ENCODE measurements around the gene COMT. TPM values are rescaled to one million over a fixed set of nuclear protein-coding genes. Genes with fewer than 3 reads are reported as not detected.

Gene COMT
- total and polyA plus RNA-seq, 9 of the 15 experiments (the other 6 are each of a cell fraction or from before 2014, with no cell fraction given), result 12.5 to 351 (median 155) TPM

- TF ChIP-seq CSDE1 (IDR thresholded peaks at IDR 0.05), result no peak
- no peak for TF ChIP-seq SIX5 (IDR thresholded peaks at IDR 0.05; ENCODE audit: borderline replicate concordance in 1 of 2, insufficient read depth in 1 of 2, low read depth in 1 of 2, low read length in 2 of 2)
- 0 out of 2 replicates have a peak, but pooled peaks have one; percentile 75 for TF ChIP-seq FOXO4 (CRISPR knock-in tag; IDR thresholded peaks at IDR 0.05)
- no peak for TF ChIP-seq ZFP30 (CRISPR knock-in tag; IDR thresholded peaks at IDR 0.05; ENCODE audit: borderline replicate concordance)
- no peak for TF ChIP-seq TBP (optimal IDR thresholded peaks at IDR 0.05; ENCODE audit: low read depth, low read length)
- TF ChIP-seq ZBTB2 (IDR thresholded peaks at IDR 0.05), result 0 out of 2 replicates have a peak, but pooled peaks have one; percentile 42
- no peak for TF ChIP-seq HOXB6 (CRISPR knock-in tag; IDR thresholded peaks at IDR 0.05; ENCODE audit: borderline replicate concordance)
- TF ChIP-seq MYNN (IDR thresholded peaks at IDR 0.05), result peak; percentile 96
- TF ChIP-seq MYNN (CRISPR knock-in tag; IDR thresholded peaks at IDR 0.05), result no peak
- no peak for TF ChIP-seq CEBPZ (IDR thresholded peaks at IDR 0.05; ENCODE audit: borderline replicate concordance, low read depth, low read length)
- TF ChIP-seq ZNF354B (CRISPR knock-in tag; IDR thresholded peaks at IDR 0.05), result peak; percentile 20; the same call in 1 of the 2 replicates
- no peak for TF ChIP-seq FOXP1 (CRISPR knock-in tag; IDR thresholded peaks at IDR 0.05)
- TF ChIP-seq ZC3H8 (IDR thresholded peaks at IDR 0.05), result peak; percentile 87; the same call in 1 of the 2 replicates
- no peak for TF ChIP-seq RAD51 (IDR thresholded peaks at IDR 0.05; ENCODE audit: borderline replicate concordance, low read depth)
- no peak for TF ChIP-seq PREB (CRISPR knock-in tag; IDR thresholded peaks at IDR 0.05)
- no peak for TF ChIP-seq HNRNPUL1 (IDR thresholded peaks at IDR 0.05; ENCODE audit: low read length)
- TF ChIP-seq CGGBP1 (CRISPR knock-in tag; IDR thresholded peaks at IDR 0.05), result no peak
- TF ChIP-seq CHD4 (IDR thresholded peaks at IDR 0.05; ENCODE audit: insufficient read depth, insufficient replicate concordance, low read depth, low read length, poor library complexity, severe bottlenecking), result peak; percentile 71
These were observed 29.1 kb downstream of the COMT start (continued) for GRCh38 chr22:19970479-19971275.
